ENCODE results near the gene MAF.

MAF gene

GRCh38 chr16:79587296-79587695 is 13.2 kb downstream of the MAF start:
- no peak for FAIRE-seq

GRCh38 chr16:79582789-79583188 is 17.7 kb downstream of the MAF start:
- no peak for FAIRE-seq

- no peak for FAIRE-seq
Observed at GRCh38 chr16:79580453-79581191, 19.9 kb downstream of the MAF start.

- FAIRE-seq = no peak
Observed at GRCh38 chr16:79576602-79577001, 23.9 kb downstream of the MAF start.

GRCh38 chr16:79573884-79574283 is 26.7 kb downstream of the MAF start:
- FAIRE-seq = no peak

- FAIRE-seq = no peak
Observed at GRCh38 chr16:79573071-79573470, 27.5 kb downstream of the MAF start.

- no peak for FAIRE-seq
Observed at GRCh38 chr16:79571903-79572535, 28.5 kb downstream of the MAF start.

GRCh38 chr16:79571065-79571902 is 29.3 kb downstream of the MAF start:
- no peak for FAIRE-seq

- FAIRE-seq = no peak
Observed at GRCh38 chr16:79564671-79565107, 35.8 kb downstream of the MAF start.

- no peak for FAIRE-seq
Observed at GRCh38 chr16:79563921-79564320, 36.6 kb downstream of the MAF start.

- FAIRE-seq = no peak
Observed at GRCh38 chr16:79562166-79562823, 38.2 kb downstream of the MAF start.

- FAIRE-seq = no peak
Observed at GRCh38 chr16:79561729-79562128, 38.8 kb downstream of the MAF start.

GRCh38 chr16:79560923-79561322 is 39.6 kb downstream of the MAF start:
- no peak for FAIRE-seq

GRCh38 chr16:79560318-79560717 is 40.2 kb downstream of the MAF start:
- FAIRE-seq = no peak

- no peak for FAIRE-seq
Observed at GRCh38 chr16:79559532-79559931, 41.0 kb downstream of the MAF start.

- FAIRE-seq = no peak
Observed at GRCh38 chr16:79557421-79557820, 43.1 kb downstream of the MAF start.

GRCh38 chr16:79554912-79555311 is 45.6 kb downstream of the MAF start:
- FAIRE-seq = no peak

GRCh38 chr16:79550373-79550772 is 50.2 kb downstream of the MAF start:
- no peak for FAIRE-seq

GRCh38 chr16:79547085-79547484 is 53.5 kb downstream of the MAF start:
- no peak for FAIRE-seq

All from islet of Langerhans (tissue), 1 donor.